OCI-LY3 (cell line): Measurements from ENCODE around the gene EFNA1.

Experiments used
- H2AFZ ChIP-seq: fragments of 200-600, 300-600 bp; shearing (Covaris generic); 2 replicates; pipeline ENCODE4 v1.6.0; 2014; ENCODE audit warnings: antibody characterized with exemption, low read depth, low read length
- H3K27ac ChIP-seq: fragments of 200-600, 300-600 bp; sonication (generic); 2 replicates; pipeline ENCODE4 v1.5.1; 2014; ENCODE audit warnings: mild to moderate bottlenecking, low read length, moderate library complexity, mixed read lengths
- H3K27me3 ChIP-seq: fragments of 200-600, 300-600 bp; sonication (generic); 2 replicates; pipeline ENCODE4 v1.6.1; 2014; ENCODE audit warnings: low read depth, low read length, mixed read lengths
- H3K36me3 ChIP-seq: fragments of 200-600, 300-600 bp; sonication (generic); replicated peaks from 2 replicates; pipeline ENCODE3; 2014; ENCODE audit warnings: low read depth, low read length, mixed read lengths
- H3K4me1 ChIP-seq: fragments of 300-600, 200-600 bp; sonication (generic); 2 replicates; pipeline ENCODE4 v1.6.1; 2014; ENCODE audit warnings: low read length, mixed read lengths
- H3K4me2 ChIP-seq: fragments of 200-600, 300-600 bp; sonication (generic); 2 replicates; pipeline ENCODE4 v1.6.1; 2014; ENCODE audit warnings: low read length, mixed read lengths
- H3K4me3 ChIP-seq: fragments of 300-600, 200-600 bp; sonication (generic); 2 replicates; pipeline ENCODE4 v1.5.1; 2014; ENCODE audit warnings: antibody characterized with exemption, mild to moderate bottlenecking, low read length, moderate library complexity
- H3K79me2 ChIP-seq: fragments of 300-600, 200-600 bp; shearing (Covaris generic); 2 replicates; pipeline ENCODE4 v1.6.1; 2014; ENCODE audit warnings: mild to moderate bottlenecking, low read length, mixed read lengths
- H3K9ac ChIP-seq: fragments of 300-600, 200-600 bp; shearing (Covaris generic); 2 replicates; pipeline ENCODE4 v1.6.0; 2014; ENCODE audit warnings: mild to moderate bottlenecking, low read length, moderate library complexity
- H3K9me3 ChIP-seq: fragments of 200-600, 300-600 bp; shearing (Covaris generic); 2 replicates; pipeline ENCODE4 v1.6.1; 2014; ENCODE audit warnings: low read length, mixed read lengths; ENCODE audit not compliant: insufficient read depth
- H4K20me1 ChIP-seq: fragments of 200-600, 300-600 bp; sonication (generic); 2 replicates; pipeline ENCODE4 v1.6.1; 2016; ENCODE audit warnings: low read length, mixed read lengths; ENCODE audit not compliant: insufficient read depth
- EZH2phosphoT487 ChIP-seq: fragments of 200-600 bp; shearing (Covaris generic); IDR thresholded peaks from 2 replicates; pipeline ENCODE4 v1.6.1; 2018; ENCODE audit warnings: antibody characterized with exemption, mixed run types, low read depth
- TF ChIP-seq, protein P1 (sequence below): fragments of 200-600, 300-600 bp; sonication (generic); IDR thresholded peaks from 2 replicates; pipeline ENCODE4 v1.5.1; 2014; ENCODE audit warnings: antibody characterized with exemption, low read length, low read depth

EFNA1 gene

DNA sequence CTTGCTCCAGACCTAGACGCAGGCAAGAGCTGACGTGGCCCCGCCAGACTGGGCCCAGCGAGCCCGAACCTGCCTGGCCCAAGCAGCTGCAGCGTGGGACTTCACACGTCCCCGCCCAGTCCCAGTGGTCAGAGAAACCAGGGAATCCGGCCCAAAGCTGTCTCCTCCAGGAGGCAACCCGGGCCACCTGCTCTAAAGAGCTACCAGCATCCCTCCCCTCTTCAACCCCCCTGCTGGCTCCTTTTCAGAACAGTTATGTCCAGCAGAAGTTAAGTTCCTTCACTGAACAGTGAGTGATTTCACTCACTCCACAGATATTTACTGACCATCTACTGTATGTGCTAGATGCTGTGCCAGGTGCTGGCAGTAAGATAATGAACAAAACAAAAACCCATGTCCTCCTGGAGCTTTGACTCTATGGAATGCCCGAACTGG is 2.1 kb upstream of the EFNA1 start:
- H3K79me2 ChIP-seq, result no peaks in the 10 kb centered on the region
- H3K4me1 ChIP-seq, result peaks cover 9% of the 10 kb centered on the region; the same call in 1 of the 2 replicates
- H4K20me1 ChIP-seq, result no peaks in the 10 kb centered on the region
- TF ChIP-seq, protein P1, sequence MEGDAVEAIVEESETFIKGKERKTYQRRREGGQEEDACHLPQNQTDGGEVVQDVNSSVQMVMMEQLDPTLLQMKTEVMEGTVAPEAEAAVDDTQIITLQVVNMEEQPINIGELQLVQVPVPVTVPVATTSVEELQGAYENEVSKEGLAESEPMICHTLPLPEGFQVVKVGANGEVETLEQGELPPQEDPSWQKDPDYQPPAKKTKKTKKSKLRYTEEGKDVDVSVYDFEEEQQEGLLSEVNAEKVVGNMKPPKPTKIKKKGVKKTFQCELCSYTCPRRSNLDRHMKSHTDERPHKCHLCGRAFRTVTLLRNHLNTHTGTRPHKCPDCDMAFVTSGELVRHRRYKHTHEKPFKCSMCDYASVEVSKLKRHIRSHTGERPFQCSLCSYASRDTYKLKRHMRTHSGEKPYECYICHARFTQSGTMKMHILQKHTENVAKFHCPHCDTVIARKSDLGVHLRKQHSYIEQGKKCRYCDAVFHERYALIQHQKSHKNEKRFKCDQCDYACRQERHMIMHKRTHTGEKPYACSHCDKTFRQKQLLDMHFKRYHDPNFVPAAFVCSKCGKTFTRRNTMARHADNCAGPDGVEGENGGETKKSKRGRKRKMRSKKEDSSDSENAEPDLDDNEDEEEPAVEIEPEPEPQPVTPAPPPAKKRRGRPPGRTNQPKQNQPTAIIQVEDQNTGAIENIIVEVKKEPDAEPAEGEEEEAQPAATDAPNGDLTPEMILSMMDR, result no peak
- no peak for TF ChIP-seq EZH2phosphoT487
- H3K27me3 ChIP-seq, result peaks cover 45% of the 10 kb centered on the region
- H3K9me3 ChIP-seq, result no peaks in the 10 kb centered on the region
- H3K36me3 ChIP-seq, result no peaks in the 10 kb centered on the region
- H3K9ac ChIP-seq, result no peak overlapping the region
- H3K27ac ChIP-seq, result no peak overlapping the region
- no peak overlapping the region for H3K4me3 ChIP-seq
- no peak overlapping the region for H2AFZ ChIP-seq
- no peak overlapping the region for H3K4me2 ChIP-seq

DNA sequence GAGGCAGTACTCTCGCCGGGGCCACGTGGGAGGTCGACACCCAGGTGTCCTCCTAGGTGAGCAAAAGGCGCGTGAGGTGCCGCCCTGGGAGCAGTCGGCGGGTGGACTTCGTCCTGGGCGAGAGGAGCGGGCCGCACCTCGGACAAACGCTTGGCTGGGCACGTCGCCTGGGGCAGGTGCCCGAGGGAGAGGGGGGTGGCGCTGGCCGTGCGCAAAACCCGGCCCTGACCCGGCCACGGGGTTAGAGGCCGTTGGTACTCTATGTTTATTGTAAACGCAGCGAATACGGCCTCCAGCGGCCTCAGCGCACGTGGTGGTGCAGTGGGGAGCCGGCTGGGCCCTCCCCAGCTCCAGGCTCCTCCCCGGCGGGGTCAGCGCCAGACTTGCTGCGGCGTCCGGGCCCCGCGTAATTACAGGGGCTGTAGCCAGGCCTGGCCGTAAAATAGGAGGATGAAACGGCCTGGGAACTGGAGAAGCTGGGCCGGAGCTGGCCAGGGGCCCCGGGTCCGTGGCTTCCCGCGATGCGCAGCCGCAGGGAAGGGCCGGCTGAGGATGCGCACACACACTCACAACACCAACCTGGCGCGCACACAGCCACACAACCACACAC is 1.6 kb upstream of the EFNA1 start:
- Histone ChIP-seq H3K4me3 (no peak overlapping the region), H3K9ac (no peak overlapping the region), H2AFZ (no peak overlapping the region), H3K36me3 (no peaks in the 10 kb centered on the region), H4K20me1 (no peaks in the 10 kb centered on the region), H3K27me3 (peaks cover 42% of the 10 kb centered on the region), H3K4me2 (no peak overlapping the region), H3K4me1 (peaks cover 9% of the 10 kb centered on the region; the same call in 1 of the 2 replicates), H3K9me3 (no peaks in the 10 kb centered on the region), H3K79me2 (no peaks in the 10 kb centered on the region), H3K27ac (no peak overlapping the region)
- TF ChIP-seq, protein P1, result no peak
- no peak for TF ChIP-seq EZH2phosphoT487

DNA sequence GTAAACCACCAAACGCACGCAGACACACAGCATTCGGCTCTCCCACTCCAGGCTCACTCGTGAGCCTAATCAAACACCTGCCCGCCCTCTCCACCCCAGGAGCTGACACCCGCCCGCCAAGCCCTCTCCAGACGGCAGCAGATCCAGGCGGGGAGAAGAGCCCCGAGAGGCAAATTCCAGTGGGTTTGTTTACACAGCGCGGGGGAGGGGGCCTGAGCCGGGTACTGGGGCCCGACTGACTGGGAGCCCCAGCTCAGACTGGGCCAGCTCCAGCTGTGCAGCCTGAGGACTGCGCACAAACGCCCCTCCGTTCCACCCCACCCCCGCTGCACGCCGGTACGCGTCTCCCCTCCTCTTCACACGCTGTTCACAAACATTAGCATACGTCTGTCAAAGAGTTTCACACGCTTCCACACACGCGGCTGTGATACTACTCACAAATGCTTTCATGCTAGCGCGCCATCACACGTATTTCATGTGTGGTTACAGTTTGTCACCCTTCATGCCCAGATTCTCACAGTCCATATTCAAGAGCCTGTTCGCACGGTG is 1.0 kb upstream of the EFNA1 start:
- no peak for TF ChIP-seq EZH2phosphoT487
- TF ChIP-seq, protein P1, result no peak
- no peaks in the 10 kb centered on the region for H3K9me3 ChIP-seq

DNA sequence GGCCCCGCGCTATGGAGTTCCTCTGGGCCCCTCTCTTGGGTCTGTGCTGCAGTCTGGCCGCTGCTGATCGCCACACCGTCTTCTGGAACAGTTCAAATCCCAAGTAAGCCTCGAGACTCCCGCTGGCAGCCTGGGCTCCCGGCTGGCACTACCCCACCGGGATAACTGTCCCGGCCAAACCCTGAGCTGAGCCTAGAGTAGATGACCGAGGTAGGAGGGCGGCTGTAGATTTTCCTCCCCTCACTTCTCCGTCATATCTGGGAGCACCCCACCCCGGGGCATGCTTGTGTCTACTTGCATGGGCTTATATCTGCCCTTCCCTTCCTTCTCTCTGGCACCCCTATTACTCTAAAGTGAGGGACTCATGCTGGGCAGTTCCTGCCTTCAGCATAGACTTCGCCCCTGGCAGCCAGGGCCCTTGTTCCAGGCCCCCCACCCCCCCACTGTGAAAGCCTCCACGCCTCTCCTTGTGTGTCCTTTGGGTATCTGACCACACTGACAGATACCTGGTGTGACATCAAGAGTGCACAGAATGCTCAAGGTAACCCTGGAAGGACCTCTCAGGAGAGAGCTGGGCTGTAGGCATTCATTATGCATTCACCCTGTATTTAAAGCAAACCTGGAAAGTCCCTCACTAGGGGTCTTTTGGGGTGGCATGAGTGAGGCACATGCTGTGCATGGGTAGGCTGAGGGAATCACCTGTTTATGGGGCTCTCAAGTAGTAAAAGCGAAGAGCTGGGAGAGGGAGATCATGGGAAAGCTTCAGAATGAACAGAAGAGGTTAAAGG is 485 bp downstream of the EFNA1 start:
- no peak overlapping the region for H3K9ac ChIP-seq
- H3K9me3 ChIP-seq, result no peaks in the 10 kb centered on the region
- H3K4me1 ChIP-seq, result peaks cover 9% of the 10 kb centered on the region; the same call in 1 of the 2 replicates
- no peak overlapping the region for H2AFZ ChIP-seq
- H3K4me3 ChIP-seq, result peak overlapping the region; percentile 62
- H3K27ac ChIP-seq, result no peak overlapping the region
- no peaks in the 10 kb centered on the region for H4K20me1 ChIP-seq
- H3K36me3 ChIP-seq, result no peaks in the 10 kb centered on the region
- no peaks in the 10 kb centered on the region for H3K79me2 ChIP-seq
- H3K27me3 ChIP-seq, result peaks cover 34% of the 10 kb centered on the region
- TF ChIP-seq, protein P1, result no peak
- TF ChIP-seq EZH2phosphoT487, result no peak
- peak overlapping the region; percentile 56 for H3K4me2 ChIP-seq

More for the DNA sequence above, 1.0 kb upstream of the EFNA1 start:
- Histone ChIP-seq H3K27ac (no peak overlapping the region), H2AFZ (no peak overlapping the region), H4K20me1 (no peaks in the 10 kb centered on the region), H3K79me2 (no peaks in the 10 kb centered on the region), H3K36me3 (no peaks in the 10 kb centered on the region), H3K4me2 (peak overlapping the region; percentile 56), H3K9ac (no peak overlapping the region), H3K27me3 (peaks cover 40% of the 10 kb centered on the region), H3K4me3 (peak overlapping the region; percentile 62), H3K4me1 (peaks cover 9% of the 10 kb centered on the region; the same call in 1 of the 2 replicates)
